ENCODE results near the gene SERF2.
"Not testable (repeated sequence)": the region's sequence is repeated elsewhere in the genome, so short reads cannot be mapped to it uniquely, and the experiment has no call there.

Gene SERF2

GRCh38 chr15:43791993-43792760 is at the start of gene SERF2:
TSS of gene SERF2 (plus strand) at chr15:43792320. CDS start at chr15:43792377, 57 bp downstream.
- peaks cover 19% of the 10 kb centered on the region for H3K4me1 ChIP-seq
- DNase-seq (ENCODE audit: low spot score in 2 of 2): peak; percentile 97 to 100

DNA sequence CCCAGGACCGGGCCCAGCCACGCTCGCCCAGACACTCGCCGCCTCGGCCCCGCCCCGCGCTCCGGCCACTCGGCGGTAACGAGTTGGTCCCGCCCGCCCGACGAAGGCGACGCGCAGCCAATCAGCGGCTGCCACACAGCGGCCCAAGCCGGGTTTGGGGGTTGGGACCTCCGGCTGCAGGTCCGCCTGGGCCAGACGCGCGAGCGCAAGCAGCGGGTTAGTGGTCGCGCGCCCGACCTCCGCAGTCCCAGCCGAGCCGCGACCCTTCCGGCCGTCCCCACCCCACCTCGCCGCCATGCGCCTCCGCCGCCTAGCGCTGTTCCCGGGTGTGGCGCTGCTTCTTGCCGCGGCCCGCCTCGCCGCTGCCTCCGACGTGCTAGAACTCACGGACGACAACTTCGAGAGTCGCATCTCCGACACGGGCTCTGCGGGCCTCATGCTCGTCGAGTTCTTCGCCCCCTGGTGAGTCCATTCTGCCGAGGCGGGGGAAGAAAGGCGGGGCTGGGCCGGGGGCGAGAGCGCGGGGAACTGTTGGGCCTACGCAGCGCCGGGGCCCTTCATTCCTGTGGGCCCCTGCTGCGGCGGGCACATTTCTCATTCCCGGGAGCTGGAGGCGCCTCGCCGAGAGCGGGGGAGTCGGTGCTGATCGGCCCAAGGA is 45.7 kb upstream of the SERF2 start, which contains the start of gene PDIA3:
Gene PDIA3, plus strand, starts transcription at position 194 of the 658 bp plus-strand sequence. Its CDS starts 102 bp downstream, at position 296.
- H3K27me3 ChIP-seq (ENCODE audit: low read depth); H3K9me3 ChIP-seq; in situ Hi-C loops (cut with MboI; ENCODE audit: low sequenced_read_pairs); H3K36me3 ChIP-seq (replicated peaks): not testable (repeated sequence)
- Histone ChIP-seq H3K4me3 (peak within 1 kb of the TSS; percentile 77), H3K4me1 (peaks cover 10% of the 10 kb centered on the region)
- DNase-seq (ENCODE audit: low spot score in 2 of 2): peak; percentile 77 to 94

More at GRCh38 chr15:43791993-43792760, at the start of gene SERF2:
- no peaks in the 10 kb centered on the region for H3K9me3 ChIP-seq
- H3K4me3 ChIP-seq: peak within 1 kb of the TSS; percentile 98
- no peaks in the 10 kb centered on the region for H3K27me3 ChIP-seq (ENCODE audit: low read depth)
- in situ Hi-C loops (cut with MboI; ENCODE audit: low sequenced_read_pairs): no loop called here
- peaks cover 45% of the 10 kb centered on the region for H3K36me3 ChIP-seq (replicated peaks)

DNA sequence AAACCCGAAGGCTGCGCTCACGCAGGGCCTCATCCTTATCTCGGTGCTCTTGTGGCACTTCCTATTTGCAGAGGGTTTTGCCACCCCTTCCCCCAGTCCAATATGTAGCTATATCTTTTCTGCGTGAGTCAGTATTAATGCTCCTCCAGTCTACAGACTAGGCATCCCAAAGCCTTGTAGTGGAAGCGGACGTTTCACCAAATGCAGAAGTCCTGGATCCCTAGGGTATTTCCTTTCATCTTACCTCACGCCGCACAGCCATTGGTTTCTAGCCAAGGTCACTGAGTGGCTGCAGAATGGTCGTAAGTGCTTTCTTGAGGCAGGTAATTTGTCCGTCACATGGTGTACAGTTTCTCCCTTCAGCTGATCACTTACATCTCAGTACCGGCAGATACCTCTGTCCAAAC is 45.2 kb upstream of the SERF2 start:
- H3K36me3 ChIP-seq (replicated peaks); in situ Hi-C loops (cut with MboI; ENCODE audit: low sequenced_read_pairs); H3K27me3 ChIP-seq (ENCODE audit: low read depth); H3K9me3 ChIP-seq: not testable (repeated sequence)
- peaks cover 16% of the 10 kb centered on the region for H3K4me1 ChIP-seq
- peak; percentile 13 to 37 for DNase-seq (ENCODE audit: low spot score in 2 of 2)
- peak overlapping the region; percentile 77 for H3K4me3 ChIP-seq

DNA sequence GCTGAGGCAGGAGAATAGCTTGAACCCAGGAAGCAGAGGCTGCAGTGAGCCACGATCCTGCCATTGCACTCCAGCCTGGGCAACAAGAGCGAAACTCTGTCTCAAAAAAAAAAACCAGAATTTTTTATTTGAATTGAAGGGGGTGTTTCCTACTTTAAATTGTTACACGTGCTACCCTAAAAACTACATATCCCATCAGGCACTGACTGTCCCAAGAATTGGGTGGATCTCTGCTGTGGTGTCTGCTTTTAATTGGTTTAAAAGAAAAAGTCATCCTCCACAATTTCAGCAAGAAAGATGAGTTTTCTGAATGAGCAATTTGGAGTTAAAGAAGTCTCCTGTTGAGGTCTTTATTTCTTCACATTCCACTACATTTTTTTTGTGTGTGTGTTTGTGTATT is 43.7 kb upstream of the SERF2 start:
- H3K9me3 ChIP-seq: no peaks in the 10 kb centered on the region
- peaks cover 21% of the 10 kb centered on the region for H3K36me3 ChIP-seq (replicated peaks)
- peak overlapping the region; percentile 77 for H3K4me3 ChIP-seq
- in situ Hi-C loops (cut with MboI; ENCODE audit: low sequenced_read_pairs): no loop called here
- DNase-seq (ENCODE audit: low spot score in 2 of 2): no peak
- peaks cover 21% of the 10 kb centered on the region for H3K4me1 ChIP-seq
- no peaks in the 10 kb centered on the region for H3K27me3 ChIP-seq (ENCODE audit: low read depth)

DNA sequence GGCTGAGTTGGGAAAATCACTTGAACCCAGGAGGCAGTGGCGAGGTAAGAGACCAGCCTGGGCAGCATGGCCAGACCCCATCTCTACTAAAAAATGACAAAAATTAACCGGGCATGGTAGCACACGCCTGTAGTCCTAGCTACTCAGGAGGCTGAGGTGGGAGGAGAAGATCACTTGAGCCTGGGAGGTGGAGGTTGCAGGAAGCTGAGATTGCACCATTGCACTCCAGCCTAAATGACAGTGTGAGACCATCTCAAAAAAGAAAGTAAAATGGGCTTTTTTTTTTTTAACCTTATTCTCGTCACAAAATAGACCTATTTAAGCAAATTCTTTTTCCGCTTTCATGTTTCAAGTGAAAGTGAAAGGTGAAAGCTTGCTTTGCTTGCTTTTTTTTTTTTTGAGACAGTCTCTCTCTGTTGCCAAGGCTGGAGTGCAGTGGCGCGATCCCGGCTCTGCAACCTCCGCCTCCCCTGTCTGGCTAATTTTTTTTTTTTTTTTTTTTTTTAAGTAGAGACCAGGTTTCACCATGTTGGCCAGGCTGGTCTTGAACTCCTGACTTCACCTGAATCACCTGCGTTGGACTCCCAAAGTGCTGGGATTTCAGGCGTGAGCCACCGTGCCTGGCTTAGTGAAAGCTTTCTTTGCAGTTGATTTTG is 42.3 kb upstream of the SERF2 start:
- Histone ChIP-seq H3K27me3 (ENCODE audit: low read depth) (no peaks in the 10 kb centered on the region), H3K36me3 (replicated peaks) (peaks cover 29% of the 10 kb centered on the region), H3K9me3 (no peaks in the 10 kb centered on the region), H3K4me1 (peaks cover 21% of the 10 kb centered on the region), H3K4me3 (no peak overlapping the region)
- no peak for DNase-seq (ENCODE audit: low spot score in 2 of 2)
- in situ Hi-C loops (cut with MboI; ENCODE audit: low sequenced_read_pairs): no loop called here

- peaks cover 16% of the 10 kb centered on the region for H3K4me1 ChIP-seq
- H3K9me3 ChIP-seq: no peaks in the 10 kb centered on the region
- no peak overlapping the region for H3K4me3 ChIP-seq
- H3K36me3 ChIP-seq (replicated peaks): peaks cover 47% of the 10 kb centered on the region
- H3K27me3 ChIP-seq (ENCODE audit: low read depth): no peaks in the 10 kb centered on the region
- in situ Hi-C loops (cut with MboI; ENCODE audit: low sequenced_read_pairs): no loop called here
- peak in 1 of 2 experiments; percentile 54 for DNase-seq (ENCODE audit: low spot score in 2 of 2)
Observed at GRCh38 chr15:43751885-43752284, 40.2 kb upstream of the SERF2 start.

DNA sequence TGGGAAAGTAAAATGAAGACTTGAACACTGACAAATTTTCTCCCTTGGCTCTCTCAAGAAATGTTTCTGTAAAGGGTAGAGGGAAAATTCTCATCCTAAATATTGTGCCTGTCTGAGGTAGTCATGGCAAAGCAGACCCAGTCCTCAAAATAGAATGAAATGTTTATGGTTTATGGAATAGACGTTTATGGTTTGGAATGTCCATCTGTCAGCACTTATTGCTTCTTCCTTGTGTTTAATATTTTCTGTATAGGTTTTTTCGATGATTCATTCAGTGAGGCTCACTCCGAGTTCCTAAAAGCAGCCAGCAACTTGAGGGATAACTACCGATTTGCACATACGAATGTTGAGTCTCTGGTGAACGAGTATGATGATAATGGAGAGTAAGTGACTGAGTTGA is 29.3 kb upstream of the SERF2 start:
- H3K9me3 ChIP-seq: no peaks in the 10 kb centered on the region
- in situ Hi-C loops (cut with MboI; ENCODE audit: low sequenced_read_pairs): no loop called here
- no peaks in the 10 kb centered on the region; the same call in 1 of the 2 replicates for H3K4me1 ChIP-seq
- no peak for DNase-seq (ENCODE audit: low spot score in 2 of 2)
- peaks cover 85% of the 10 kb centered on the region for H3K36me3 ChIP-seq (replicated peaks)
- H3K27me3 ChIP-seq (ENCODE audit: low read depth): no peaks in the 10 kb centered on the region
- H3K4me3 ChIP-seq: no peak overlapping the region

DNA sequence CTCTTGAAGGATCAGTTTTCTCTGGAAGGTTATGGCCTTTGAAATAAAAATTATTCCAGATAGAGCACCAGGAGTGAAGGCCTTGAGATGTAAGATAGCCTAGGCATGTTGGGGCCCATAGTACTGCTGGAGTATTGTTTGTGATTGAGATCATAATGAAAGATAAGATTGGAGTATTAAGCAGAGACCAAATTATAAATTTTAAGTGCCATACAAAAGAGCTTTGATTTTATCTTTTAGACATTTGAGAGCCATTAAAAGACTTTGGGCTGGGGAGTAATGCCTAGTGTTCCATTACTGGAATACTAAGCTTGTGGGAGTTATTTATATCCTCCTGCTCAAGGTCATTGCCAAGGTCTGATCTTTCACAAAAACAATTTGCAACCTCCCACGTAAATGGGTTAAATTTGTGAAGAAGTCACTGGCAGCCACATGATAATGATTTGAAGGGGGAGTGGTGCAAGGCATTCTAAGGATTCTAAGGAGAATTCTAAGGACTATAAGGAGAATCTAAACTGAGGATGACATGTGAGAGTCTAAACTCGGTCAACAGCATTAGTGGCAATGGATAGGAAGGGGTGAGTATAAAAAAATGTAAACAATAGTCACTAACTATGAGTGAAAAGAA is 28.2 kb upstream of the SERF2 start:
- no peak for DNase-seq (ENCODE audit: low spot score in 2 of 2)
- peaks cover 91% of the 10 kb centered on the region for H3K36me3 ChIP-seq (replicated peaks)
- H3K4me3 ChIP-seq: no peak overlapping the region
- H3K4me1 ChIP-seq: no peaks in the 10 kb centered on the region; the same call in 1 of the 2 replicates
- no peaks in the 10 kb centered on the region for H3K9me3 ChIP-seq
- H3K27me3 ChIP-seq (ENCODE audit: low read depth): no peaks in the 10 kb centered on the region
- in situ Hi-C loops (cut with MboI; ENCODE audit: low sequenced_read_pairs): no loop called here

DNA sequence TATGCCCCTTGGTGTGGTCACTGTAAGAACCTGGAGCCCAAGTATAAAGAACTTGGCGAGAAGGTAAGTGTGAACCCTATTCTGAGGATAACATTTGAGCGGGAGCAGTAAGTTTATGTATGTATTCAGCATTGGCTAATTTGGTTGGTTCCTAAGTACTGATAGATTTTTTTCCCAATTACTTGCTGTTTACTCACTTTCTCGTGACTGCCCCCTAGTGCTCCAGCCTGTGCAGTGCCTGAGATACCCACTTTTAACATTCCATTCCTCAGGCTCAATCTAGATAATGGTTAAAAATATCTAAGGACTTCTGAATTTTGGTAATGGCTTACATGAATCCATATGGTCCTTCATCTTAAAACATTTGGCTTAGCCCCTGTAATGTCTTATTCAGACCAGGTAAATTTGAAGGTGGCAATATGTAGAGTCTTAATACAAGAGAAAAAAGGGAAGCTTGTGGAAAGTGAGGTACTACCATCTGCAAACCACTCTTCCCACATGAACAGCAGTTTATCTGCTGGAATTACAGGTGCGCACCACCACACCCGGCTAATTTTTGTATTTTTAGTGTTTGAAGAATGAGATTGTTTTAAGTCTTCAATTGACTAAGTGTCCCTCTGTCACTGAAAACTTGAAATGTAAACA is 22.4 kb upstream of the SERF2 start:
- H3K27me3 ChIP-seq (ENCODE audit: low read depth): no peaks in the 10 kb centered on the region
- no peaks in the 10 kb centered on the region for H3K4me1 ChIP-seq
- in situ Hi-C loops (cut with MboI; ENCODE audit: low sequenced_read_pairs): no loop called here
- H3K4me3 ChIP-seq: no peak overlapping the region
- no peaks in the 10 kb centered on the region for H3K9me3 ChIP-seq
- H3K36me3 ChIP-seq (replicated peaks): peaks cover 90% of the 10 kb centered on the region
- peak; percentile 62 to 81 for DNase-seq (ENCODE audit: low spot score in 2 of 2)

GRCh38 chr15:43771816-43772215 is 20.3 kb upstream of the SERF2 start:
- peaks cover 13% of the 10 kb centered on the region for H3K4me1 ChIP-seq
- no peak overlapping the region for H3K4me3 ChIP-seq
- H3K27me3 ChIP-seq (ENCODE audit: low read depth): no peaks in the 10 kb centered on the region
- H3K36me3 ChIP-seq (replicated peaks): peaks cover 69% of the 10 kb centered on the region
- no peak for DNase-seq (ENCODE audit: low spot score in 2 of 2)
- in situ Hi-C loops (cut with MboI; ENCODE audit: low sequenced_read_pairs): no loop called here
- H3K9me3 ChIP-seq: no peaks in the 10 kb centered on the region

DNA sequence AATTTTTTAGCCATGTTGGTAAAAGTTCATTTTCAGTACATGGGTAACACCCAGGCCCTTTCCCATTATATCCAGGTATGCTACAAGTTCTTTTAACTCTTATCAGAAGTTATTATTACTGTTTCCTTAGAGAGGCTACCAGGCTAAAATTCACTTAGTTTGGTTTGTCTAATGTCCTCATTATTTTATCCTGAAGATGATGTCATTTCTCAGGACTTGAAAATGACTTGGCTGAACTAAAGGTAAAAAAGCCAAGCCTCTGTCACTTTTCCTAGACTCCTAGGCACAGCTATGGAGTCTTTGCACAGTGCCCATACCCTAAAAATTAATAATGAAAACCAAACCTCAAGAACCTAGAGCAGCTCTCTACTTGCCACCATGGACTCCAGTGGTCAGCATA is 19.5 kb upstream of the SERF2 start:
- no peak for DNase-seq (ENCODE audit: low spot score in 2 of 2)
- Histone ChIP-seq H3K4me3 (no peak overlapping the region), H3K27me3 (ENCODE audit: low read depth) (no peaks in the 10 kb centered on the region), H3K4me1 (peaks cover 15% of the 10 kb centered on the region), H3K9me3 (no peaks in the 10 kb centered on the region), H3K36me3 (replicated peaks) (peaks cover 62% of the 10 kb centered on the region)
- in situ Hi-C loops (cut with MboI; ENCODE audit: low sequenced_read_pairs): no loop called here

GRCh38 chr15:43774062-43774461 is 18.1 kb upstream of the SERF2 start:
- in situ Hi-C loops (cut with MboI; ENCODE audit: low sequenced_read_pairs): no loop called here
- Histone ChIP-seq H3K4me3 (no peak overlapping the region), H3K36me3 (replicated peaks) (peaks cover 49% of the 10 kb centered on the region), H3K27me3 (ENCODE audit: low read depth) (no peaks in the 10 kb centered on the region), H3K9me3 (no peaks in the 10 kb centered on the region), H3K4me1 (peaks cover 20% of the 10 kb centered on the region)
- DNase-seq (ENCODE audit: low spot score in 2 of 2): no peak

DNA sequence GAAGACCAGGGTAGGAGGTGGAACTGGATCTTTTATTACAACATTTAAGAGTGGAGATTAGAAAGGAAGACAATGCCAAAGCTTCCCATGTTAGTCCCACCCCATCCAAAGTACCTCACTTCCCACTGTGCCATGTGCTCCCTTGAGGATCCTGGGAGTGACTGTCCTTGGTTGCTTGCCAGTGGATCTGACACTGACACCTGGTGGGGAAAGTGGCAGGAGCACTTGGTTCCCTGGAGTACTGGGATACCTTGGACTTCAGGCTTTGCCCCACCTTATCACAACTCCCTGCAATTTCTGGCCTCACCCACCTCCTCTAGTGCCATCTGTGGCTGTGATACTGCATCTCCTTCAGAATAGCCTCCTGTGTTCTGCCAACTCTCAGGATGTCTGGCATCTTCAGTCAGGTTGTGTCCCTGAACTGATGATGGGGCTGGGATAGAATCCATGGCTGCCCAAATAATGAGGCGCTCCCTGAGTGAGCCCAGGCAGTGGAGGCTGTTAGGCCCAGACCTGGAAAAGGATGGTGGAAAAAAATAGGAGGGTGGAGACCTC is 16.6 kb upstream of the SERF2 start:
- H3K4me3 ChIP-seq: peak overlapping the region; percentile 59; the same call in 1 of the 2 replicates
- in situ Hi-C loops (cut with MboI; ENCODE audit: low sequenced_read_pairs): no loop called here
- DNase-seq (ENCODE audit: low spot score in 2 of 2): peak; percentile 45 to 71
- H3K9me3 ChIP-seq: no peaks in the 10 kb centered on the region
- H3K4me1 ChIP-seq: peaks cover 20% of the 10 kb centered on the region
- H3K36me3 ChIP-seq (replicated peaks): peaks cover 36% of the 10 kb centered on the region
- H3K27me3 ChIP-seq (ENCODE audit: low read depth): no peaks in the 10 kb centered on the region

Data from HAP-1 (cell line).